ENCODE results near the gene SGK1.

GRCh38 chr6:134168590-134169208 is 149.2 kb downstream of the SGK1 start:
- TF ChIP-seq EP300 (IDR thresholded peaks at IDR 0.05): no peak
- TF ChIP-seq POLR2A (IDR thresholded peaks at IDR 0.05): no peak
- TF ChIP-seq CTCF (IDR thresholded peaks at IDR 0.05): no peak
